HuH-7 (cell line): Measurements from ENCODE around the gene C17orf75.
A peak's percentile ranks its signal among the peaks of the same experiment; 100 is the strongest.

ENCODE experiments used
- DNase-seq: peaks from one replicate; pipeline ENCODE4 v3.0.0; 2011; ENCODE audit warnings: low spot score

C17orf75 gene

DNA sequence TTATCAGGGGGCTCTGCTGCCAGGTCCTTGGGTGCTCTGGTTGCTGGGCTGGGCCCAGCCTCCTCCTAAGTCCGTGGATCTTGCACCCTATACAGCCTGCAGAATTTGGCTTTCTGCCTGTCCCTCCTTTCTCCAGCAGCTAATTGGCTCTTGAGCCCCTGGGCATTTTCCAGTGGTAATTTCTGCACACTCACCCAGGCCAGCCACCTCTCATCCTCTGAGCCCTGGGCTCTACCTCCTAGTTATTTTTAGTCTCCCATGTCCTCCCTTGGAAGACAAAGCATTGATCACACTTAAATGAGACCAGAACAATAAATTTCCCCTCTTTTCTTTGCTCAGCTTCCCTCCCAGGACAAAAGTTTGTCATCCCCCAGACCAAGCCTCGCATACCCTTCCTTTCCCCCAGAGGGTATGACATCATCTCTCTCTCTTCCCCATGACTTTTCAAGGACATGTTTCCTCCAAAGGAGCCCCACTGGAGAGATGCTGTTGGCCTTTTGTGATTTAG lies 38.1 kb downstream of the C17orf75 start:
- no peak for DNase-seq

GRCh38 chr17:32302860-32303649 lies 38.9 kb downstream of the C17orf75 start:
- DNase-seq: no peak

- peak; percentile 48 for DNase-seq
These were observed 39.9 kb downstream of the C17orf75 start for GRCh38 chr17:32302037-32302436.

GRCh38 chr17:32299580-32300164 lies 42.3 kb downstream of the C17orf75 start:
- DNase-seq: no peak

DNA sequence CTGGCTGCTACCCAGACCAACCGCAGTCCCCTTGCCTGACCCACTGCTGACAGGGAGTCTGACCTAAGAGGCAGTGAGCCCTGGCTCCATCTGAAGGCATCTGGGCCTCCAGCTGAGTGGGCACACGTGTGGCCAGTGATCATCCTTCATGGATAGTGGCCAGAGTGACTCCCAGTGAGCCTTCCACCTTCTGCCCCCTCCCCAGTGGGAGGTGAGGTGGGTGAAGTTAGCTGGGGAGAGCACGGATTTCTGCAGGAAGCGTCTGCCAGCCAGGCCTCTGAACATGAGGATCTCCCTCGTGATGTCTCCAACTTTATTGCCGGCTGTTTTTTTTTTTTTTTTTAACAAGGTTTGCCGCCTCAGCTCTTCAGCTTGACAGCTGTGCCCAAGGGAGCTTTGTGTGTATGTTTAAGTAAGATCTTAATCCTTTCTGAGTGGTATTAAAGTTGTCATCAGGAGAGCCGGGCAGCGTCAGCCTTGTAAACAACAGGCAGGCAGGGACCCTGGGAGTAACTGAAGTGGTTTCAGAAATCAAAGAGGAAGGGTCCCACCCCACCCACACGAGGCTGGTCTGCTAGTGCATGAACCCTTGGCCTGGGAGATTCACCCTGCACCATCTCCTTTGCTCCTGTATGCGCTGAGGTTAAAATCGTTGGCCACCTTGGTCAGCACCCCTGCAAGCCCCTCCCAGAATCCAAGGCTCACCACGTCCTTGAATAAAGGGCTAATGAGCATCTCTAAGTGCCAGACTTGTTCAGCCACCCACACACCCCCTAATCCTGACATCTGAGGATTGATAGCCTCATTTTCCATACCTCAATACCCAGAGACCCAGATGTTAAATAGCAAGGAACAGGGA lies 43.0 kb downstream of the C17orf75 start:
- DNase-seq: no peak

DNA sequence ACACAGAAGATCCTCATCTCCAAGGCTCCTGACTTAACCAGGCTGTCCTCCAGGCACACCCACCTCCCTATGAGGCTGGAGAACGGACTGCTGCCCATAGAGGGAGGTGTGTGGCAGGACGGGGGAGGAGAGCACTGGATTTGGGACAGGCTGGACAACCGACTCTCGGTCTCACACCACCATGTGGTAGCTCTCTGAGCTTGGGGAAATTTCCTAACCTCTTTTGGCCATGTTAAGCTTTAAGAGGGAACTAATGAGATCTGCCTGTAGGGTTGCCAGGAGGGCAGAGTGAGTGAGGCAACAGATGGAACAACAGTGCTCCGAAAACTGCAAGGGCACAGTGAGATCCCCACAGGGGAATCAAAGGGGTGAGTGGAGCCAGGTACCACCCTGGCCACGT lies 43.7 kb downstream of the C17orf75 start:
- no peak for DNase-seq

DNA sequence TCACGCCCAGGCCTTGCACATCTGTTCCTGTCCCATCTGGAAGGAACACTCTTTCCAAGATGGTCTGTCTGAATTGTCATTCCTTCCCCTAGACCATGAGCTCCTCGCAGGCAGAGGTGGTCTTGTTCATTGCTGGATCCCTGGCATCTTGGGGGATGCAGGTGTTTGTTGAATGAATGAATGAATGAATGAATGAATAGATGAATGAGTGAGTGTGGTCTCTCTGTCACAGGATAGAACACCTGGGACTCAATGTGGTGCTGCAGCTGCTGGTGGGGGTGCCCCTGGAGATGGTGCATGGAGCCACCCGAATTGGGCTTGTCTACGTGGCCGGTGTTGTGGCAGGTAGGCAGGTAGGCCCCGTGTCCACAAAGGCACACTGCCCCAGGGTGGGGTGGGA lies 44.1 kb downstream of the C17orf75 start:
- DNase-seq: no peak

DNA sequence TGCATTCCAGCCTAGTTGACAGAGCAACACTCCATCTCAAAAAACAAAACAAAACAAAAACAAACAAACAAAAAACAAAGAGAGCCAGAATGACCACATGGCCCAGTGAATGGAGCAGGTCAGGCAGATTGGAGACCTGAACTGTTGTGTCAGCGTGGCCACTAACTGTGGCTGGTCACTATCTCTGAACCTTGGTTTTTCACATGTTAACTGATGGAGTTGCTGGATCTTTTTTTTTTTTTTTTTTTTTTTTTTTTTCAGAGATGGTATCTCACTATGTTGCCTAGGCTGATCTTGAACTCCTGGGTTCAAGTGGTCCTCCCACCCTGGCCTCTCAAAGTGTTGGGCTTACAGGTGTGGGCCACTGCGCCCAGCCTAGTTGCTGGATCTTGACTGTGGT lies 44.5 kb downstream of the C17orf75 start:
- DNase-seq: no peak

DNA sequence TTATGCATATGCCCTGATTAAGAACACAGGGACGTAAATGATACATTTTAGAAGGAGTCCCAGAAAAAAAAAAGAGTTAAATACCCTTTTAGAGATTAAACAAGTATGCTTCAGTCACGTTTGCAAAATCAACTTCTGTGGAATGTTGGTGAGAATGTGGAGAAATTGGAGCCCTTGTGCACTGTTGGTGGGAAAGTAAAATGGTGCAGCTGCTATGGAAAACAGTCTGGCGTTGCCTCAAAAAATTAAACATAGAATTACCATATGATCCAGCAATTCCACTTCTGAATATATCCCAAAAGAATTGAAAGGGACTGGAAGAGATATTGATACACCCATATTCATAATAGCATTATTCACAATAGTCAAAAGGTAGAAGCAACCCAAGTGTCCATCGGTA lies 49.9 kb downstream of the C17orf75 start:
- no peak for DNase-seq

GRCh38 chr17:32289471-32290070 lies 52.4 kb downstream of the C17orf75 start:
- DNase-seq: no peak

GRCh38 chr17:32288615-32289014 lies 53.4 kb downstream of the C17orf75 start:
- DNase-seq: no peak

DNA sequence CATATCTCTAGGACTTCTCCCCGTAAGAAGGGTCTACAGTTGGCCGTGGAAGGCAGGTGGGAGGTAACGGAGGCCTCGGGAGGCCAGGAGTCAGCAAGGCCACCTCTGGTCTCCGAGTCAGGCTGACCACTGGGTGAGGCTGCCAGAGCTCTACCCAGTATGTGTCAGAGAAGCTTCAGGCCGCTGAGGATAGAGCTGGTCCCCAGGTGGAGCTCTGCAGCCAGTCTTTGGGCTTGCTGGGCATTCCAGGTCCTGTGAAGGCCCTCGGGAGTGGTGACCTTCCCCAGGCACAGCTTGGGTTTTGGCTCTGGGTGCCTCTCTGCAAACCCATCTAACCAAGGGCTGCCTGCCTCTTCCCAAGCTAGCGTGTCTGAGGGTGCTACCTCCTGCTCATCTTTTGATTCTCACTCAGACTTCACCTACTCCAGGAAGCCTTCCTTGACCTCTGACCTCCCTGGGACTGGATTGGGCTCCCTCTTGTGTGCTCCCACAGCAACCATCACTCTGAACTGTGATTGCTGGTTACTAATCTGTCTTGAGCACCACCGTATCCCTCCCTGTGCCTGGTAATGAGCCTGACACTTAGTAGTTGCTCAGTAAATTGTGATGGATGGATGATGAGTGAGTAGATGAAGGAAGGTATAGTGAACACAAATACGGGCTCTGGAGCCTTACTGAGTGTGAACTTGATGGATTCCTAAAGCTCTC lies 54.0 kb downstream of the C17orf75 start:
- DNase-seq: no peak

DNA sequence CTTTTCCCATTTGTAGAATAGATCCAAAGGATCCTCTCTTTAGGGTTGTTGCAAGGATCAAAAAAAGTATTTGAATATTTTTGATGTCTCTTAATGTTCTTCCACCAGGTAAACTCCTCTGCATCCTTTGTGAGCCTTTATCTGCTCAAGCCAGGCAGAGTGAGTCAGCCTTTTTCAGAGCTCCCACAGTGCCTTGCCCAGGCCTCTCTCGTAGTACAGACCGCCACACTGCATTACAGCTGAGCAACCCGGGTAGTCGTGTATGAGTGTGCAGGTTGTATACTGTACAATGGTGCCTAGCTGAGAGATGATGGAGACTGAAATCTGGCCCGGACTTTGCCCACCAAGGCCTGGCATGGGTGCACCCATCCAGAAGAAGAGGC lies 55.5 kb downstream of the C17orf75 start:
- no peak for DNase-seq

DNA sequence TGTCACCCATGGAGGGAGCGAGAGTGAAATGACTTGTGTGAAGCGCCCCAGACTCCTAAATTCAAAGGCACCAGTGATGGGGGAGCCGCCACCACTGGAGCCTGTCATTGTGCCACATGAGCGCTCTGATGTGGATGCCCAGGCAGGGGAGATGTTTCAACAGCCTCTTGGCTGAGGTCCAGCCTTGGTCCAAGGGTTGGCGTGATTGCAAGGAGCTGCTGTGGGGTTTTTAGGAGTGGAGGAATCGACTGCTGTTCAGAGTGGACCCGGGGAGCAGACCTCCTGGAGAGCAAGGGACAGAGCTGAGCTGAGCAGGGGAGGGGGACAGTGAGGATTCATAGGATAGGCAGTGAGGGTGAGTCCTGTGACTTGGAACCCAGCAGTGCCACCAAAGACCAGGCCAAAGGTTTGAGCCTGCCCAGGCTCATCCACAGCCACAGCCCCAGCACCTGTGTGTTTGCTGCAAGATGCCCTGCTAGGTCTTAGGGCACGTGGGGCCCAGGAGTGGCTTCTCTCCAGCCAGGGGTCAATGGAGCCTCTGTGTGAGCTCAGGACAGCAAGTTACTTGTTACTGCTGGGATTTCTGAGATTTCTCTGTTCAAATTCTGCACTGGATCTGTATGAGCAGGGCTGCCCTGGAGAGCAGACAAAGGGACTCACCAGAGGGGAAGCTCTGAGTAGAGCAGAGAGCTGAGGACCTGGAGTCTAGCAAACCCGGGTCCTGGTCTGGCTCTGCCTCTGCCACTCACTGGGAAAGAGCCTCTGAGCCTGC lies 56.0 kb downstream of the C17orf75 start:
- no peak for DNase-seq

DNA sequence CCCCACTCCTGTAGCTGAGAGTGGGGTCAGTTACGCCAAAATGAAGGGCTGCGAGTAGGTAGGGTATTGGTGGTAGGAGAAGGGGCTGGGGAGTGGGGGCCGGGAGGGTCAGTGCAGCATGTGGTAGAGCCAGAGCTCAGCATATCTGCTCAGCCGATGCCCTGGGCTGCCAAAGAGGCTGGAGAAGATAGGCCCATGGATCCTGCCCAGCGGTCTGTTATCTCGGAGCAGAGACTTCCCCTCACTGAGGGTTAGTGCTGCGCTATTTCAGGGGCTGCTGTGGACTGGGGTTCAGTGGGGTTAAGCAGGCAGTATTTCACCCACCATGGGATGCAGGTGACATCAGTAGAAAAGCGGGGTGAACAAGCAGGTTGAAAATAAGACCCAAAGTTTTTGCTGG lies 56.7 kb downstream of the C17orf75 start:
- no peak for DNase-seq

DNA sequence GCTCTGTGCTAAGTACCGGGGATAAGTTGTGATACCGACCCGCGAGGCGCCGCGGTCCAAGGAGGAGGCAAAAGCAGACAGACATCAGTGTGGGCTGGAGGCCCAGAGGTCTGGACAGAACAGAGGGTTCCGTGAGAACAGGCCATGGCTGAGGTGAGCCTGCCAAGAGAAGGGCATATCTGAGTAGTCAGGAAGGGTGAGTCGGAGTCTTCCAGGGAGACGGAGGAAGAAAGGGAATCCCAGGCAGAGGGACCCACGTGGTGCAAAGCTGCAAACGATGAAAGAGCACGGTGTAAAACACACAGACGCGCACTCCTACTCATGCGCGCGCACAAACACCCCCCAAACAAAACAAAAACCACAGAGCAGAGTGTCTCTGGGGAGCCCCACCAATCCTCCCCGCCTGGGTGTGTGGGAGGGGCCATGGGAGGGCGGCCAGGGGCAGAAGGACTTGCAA lies 58.2 kb downstream of the C17orf75 start:
- DNase-seq: no peak

GRCh38 chr17:32281011-32281451 lies 60.9 kb downstream of the C17orf75 start:
- DNase-seq: no peak

GRCh38 chr17:32279891-32280716 lies 61.9 kb downstream of the C17orf75 start:
- DNase-seq: no peak

DNA sequence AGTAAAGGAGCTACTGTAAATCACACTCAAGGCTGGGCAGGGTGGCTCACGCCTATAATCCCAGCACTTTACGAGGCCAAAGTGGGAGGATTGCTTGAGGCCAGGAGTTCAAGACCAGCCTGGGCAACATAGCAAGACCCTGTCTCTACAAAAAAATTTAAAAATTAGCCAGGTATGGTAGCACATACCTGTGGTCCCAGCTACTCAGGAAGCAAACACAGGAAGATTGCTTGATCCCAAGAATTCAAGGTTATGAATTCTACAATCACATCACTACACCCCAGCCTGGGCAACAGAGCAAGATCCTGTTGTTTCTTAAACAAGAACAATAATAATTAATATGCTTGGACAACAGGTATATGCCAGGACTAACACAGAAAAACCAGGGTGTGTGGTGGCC lies 63.2 kb downstream of the C17orf75 start:
- no peak for DNase-seq
